Activated CD8-positive, alpha-beta T cell treated with anti-CD3 and anti-CD28 coated beads for 36 hours (primary cell): ENCODE results near the gene CFAP57. TPM values are rescaled to one million over a fixed set of nuclear protein-coding genes. Genes with fewer than 3 reads are reported as not detected.
A peak's percentile ranks its signal among the peaks of the same experiment; 100 is the strongest.

Experiments
- ATAC-seq: fragments of 200-7000 bp; cut with Tn5 transposase; one replicate; pipeline ENCODE4 v1.10.0; 2021; ENCODE audit warnings: mild to moderate bottlenecking, moderate library complexity
- CTCF ChIA-PET: fragments of 350-600 bp; sonication (Branson Sonifier 250); formaldehyde crosslinking; loops from one replicate; lab custom pipeline; 2021; ENCODE audit warnings: antibody characterized with exemption; lab: Charles Lee
- POLR2A ChIA-PET: fragments of 350-600 bp; sonication (Branson Sonifier 250); formaldehyde crosslinking; loops from one replicate; lab custom pipeline; 2021; ENCODE audit warnings: antibody characterized with exemption; lab: Charles Lee
- DNase-seq: peaks from one replicate; pipeline ENCODE4 v3.0.0-alpha.2; 2020
- H3K27ac Mint-ChIP-seq: one replicate; pipeline ENCODE4 v1.8.0; 2021; ENCODE audit warnings: mild to moderate bottlenecking, mixed read lengths
- H3K27me3 Mint-ChIP-seq: one replicate; pipeline ENCODE4 v1.8.0; 2021; ENCODE audit warnings: mixed read lengths
- H3K36me3 Mint-ChIP-seq: one replicate; pipeline ENCODE4 v1.8.0; 2021; ENCODE audit warnings: low read depth, mixed read lengths
- H3K4me1 Mint-ChIP-seq: one replicate; pipeline ENCODE4 v1.8.0; 2021; ENCODE audit warnings: low read depth, mixed read lengths
- H3K4me3 Mint-ChIP-seq: one replicate; pipeline ENCODE4 v1.8.0; 2021; ENCODE audit warnings: mild to moderate bottlenecking, moderate library complexity, mixed read lengths
- H3K9me3 Mint-ChIP-seq: one replicate; pipeline ENCODE4 v1.8.0; 2021; ENCODE audit warnings: mixed read lengths
- intact Hi-C: fragments of 100-400 bp; cut with micrococcal nuclease; formaldehyde crosslinking; loops from one replicate; pipeline ENCODE4 v1.10.0; 2022
- total RNA-seq, 2 experiments: library from RNA; stranded (reverse); gene quantifications; one replicate each; pipeline ENCODE4 v1.2.3, GENCODE V29; 2021
- TF ChIP-seq, protein P1 (sequence below): fragments of 200-600 bp; IDR thresholded peaks from one replicate; pipeline ENCODE4 v1.8.0; 2022; ENCODE audit warnings: antibody characterized with exemption, mild to moderate bottlenecking

CFAP57 gene
- total RNA-seq, 2 experiments from 2014 or later: 0.18 to 0.23 TPM

DNA sequence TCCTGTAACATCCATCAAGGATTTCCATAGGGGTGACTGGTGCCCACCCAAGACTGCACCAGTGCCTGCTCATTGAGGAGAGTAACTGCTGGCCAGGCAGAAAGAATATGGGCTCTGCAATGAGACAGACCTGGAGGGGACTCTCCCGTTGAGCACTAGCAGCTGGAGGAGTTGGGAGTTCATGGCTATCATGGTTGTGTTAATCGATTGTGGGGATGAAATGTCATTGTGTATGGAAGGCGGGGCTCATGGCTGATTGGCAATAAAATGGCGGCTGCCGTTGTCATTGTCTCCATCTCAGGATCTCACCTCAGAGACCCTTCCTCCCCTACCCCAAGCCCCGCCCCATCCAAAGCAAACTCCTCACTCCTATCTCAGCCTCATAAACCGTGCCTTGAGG, 101.6 kb downstream of the CFAP57 start:
- POLR2A ChIA-PET: no interaction called here
- Mint-ChIP-seq H3K27ac (peak overlapping the region; percentile 37), H3K36me3 (peaks cover 5% of the 10 kb centered on the region), H3K27me3 (peaks cover 11% of the 10 kb centered on the region), H3K4me1 (peaks cover 21% of the 10 kb centered on the region), H3K9me3 (peaks cover 5% of the 10 kb centered on the region), H3K4me3 (no peak overlapping the region)
- DNase-seq (no peak), ATAC-seq (no peak)
- TF ChIP-seq, protein P1, sequence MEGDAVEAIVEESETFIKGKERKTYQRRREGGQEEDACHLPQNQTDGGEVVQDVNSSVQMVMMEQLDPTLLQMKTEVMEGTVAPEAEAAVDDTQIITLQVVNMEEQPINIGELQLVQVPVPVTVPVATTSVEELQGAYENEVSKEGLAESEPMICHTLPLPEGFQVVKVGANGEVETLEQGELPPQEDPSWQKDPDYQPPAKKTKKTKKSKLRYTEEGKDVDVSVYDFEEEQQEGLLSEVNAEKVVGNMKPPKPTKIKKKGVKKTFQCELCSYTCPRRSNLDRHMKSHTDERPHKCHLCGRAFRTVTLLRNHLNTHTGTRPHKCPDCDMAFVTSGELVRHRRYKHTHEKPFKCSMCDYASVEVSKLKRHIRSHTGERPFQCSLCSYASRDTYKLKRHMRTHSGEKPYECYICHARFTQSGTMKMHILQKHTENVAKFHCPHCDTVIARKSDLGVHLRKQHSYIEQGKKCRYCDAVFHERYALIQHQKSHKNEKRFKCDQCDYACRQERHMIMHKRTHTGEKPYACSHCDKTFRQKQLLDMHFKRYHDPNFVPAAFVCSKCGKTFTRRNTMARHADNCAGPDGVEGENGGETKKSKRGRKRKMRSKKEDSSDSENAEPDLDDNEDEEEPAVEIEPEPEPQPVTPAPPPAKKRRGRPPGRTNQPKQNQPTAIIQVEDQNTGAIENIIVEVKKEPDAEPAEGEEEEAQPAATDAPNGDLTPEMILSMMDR: no peak
- intact Hi-C loops: no loop called here
- CTCF ChIA-PET: no interaction called here

DNA sequence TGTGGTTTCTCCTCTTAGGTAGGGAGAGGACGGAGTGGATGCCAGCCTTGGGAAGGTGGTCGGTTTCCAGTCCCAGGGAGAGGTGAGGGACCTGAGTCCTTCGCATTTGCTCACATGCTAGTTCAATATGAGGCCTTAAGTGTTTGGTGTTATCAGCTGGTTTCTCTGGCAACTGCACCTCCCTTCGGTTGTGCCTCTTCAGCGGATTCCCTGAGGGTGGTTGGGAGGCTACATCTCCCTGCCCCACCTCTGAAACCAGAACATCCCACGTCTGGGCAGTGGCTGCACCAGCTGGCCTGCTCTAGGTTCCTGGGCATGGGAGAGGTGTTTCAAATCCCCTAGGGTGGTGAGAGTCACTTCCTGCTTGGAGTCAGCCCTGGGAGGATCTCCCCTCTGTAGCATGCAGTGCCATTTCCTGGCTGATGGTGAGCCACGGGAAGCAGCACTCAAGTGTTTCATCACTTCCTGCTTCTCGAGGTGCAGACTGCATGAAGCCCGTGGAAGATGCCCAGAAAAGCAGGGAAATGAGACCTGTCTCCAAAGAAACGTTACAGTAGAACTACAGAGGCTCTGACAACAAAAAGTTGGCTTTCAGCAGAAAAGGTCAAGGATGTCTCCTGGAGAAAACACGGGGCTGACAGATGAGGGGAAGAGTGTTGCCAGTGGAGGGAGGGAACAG, 102.1 kb downstream of the CFAP57 start:
- TF ChIP-seq, protein P1: no peak
- Mint-ChIP-seq H3K27ac (peak overlapping the region; percentile 94), H3K36me3 (peaks cover 5% of the 10 kb centered on the region), H3K4me3 (peak overlapping the region; percentile 54), H3K9me3 (peaks cover 5% of the 10 kb centered on the region), H3K4me1 (peaks cover 21% of the 10 kb centered on the region), H3K27me3 (peaks cover 11% of the 10 kb centered on the region)
- peak; percentile 71 for DNase-seq
- intact Hi-C loops: no loop called here
- peak; percentile 91 for ATAC-seq
- ChIA-PET POLR2A (interaction anchor here (0.7 to 1.0 kb wide), 2 partner anchors 116 to 153 kb away, joined by 3 read pairs; no protein-coding TSS in a partner anchor), CTCF (no interaction called here)

DNA sequence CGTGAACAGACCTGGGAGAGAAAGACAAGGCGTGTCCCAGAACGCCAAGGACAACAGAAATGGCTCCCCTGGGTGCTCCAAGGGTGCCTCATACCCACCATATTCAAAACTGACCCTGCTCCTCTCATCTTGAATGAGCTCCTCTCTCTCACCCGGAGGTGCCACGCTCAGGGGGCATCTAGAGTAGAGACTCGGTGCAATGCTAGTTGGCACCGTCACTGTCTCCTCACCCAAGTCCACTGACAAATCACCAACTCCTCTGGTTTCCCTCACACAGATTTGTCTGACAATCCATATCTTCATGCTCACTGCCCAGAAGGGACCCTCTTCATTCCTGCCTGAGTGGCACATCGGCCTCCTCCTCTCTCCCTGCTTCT, 102.7 kb downstream of the CFAP57 start:
- ChIA-PET CTCF (no interaction called here), POLR2A (interaction anchor here (0.7 to 1.0 kb wide), 2 partner anchors 116 to 153 kb away, joined by 3 read pairs; no protein-coding TSS in a partner anchor)
- intact Hi-C loops: no loop called here
- ATAC-seq (no peak), DNase-seq (no peak)
- Mint-ChIP-seq H3K27me3 (peaks cover 11% of the 10 kb centered on the region), H3K4me1 (peaks cover 21% of the 10 kb centered on the region), H3K4me3 (peak overlapping the region; percentile 54), H3K9me3 (peaks cover 5% of the 10 kb centered on the region), H3K27ac (peak overlapping the region; percentile 94), H3K36me3 (peaks cover 5% of the 10 kb centered on the region)
- TF ChIP-seq, protein P1: no peak

DNA sequence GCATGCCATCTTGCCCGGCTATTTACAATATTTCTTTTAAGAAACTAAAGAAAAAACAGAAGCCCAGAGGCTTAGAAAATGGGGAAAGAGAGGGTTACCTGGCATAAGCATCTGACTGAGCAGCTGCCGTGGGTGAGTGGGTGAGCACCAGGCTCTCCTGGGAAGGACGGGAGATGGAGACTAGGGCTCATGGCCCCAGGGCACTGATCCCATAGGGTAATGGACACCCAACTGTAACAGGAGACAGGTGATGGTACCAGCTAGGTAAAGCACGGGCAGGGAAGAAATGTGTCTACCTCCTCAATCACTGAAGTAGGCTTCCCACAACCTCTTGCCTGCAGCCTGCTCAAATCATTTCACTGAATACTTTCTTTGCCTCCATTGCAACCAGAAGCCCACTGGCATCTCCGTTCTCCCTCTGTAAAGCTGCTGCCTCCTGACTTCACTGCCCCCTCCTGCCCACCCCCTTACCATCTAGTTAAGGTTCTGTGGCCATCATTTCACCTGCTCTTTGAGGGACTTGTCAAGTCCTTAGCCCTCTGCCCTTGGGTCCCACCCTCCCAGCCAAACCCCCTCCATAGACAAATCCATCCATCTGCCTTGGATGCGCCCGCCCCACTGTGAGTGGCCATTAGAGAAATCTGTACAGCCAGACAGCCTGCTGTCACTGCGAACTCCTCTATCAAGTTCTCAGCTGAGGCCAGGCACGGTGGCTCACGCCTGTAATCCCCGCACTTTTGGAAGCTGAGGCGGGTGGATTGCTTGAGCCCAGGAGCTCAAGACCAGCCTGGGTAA, 103.9 kb downstream of the CFAP57 start:
- CTCF ChIA-PET: interaction anchor here (0.5 kb wide), 1 partner anchor 496 kb away, joined by 3 read pairs; no protein-coding TSS in a partner anchor
- Mint-ChIP-seq H3K9me3 (peaks cover 5% of the 10 kb centered on the region), H3K27me3 (peaks cover 6% of the 10 kb centered on the region), H3K4me3 (no peak overlapping the region), H3K27ac (no peak overlapping the region), H3K4me1 (peaks cover 15% of the 10 kb centered on the region), H3K36me3 (peaks cover 5% of the 10 kb centered on the region)
- intact Hi-C loops: no loop called here
- DNase-seq (no peak), ATAC-seq (no peak)
- POLR2A ChIA-PET: no interaction called here
- TF ChIP-seq, protein P1: no peak

DNA sequence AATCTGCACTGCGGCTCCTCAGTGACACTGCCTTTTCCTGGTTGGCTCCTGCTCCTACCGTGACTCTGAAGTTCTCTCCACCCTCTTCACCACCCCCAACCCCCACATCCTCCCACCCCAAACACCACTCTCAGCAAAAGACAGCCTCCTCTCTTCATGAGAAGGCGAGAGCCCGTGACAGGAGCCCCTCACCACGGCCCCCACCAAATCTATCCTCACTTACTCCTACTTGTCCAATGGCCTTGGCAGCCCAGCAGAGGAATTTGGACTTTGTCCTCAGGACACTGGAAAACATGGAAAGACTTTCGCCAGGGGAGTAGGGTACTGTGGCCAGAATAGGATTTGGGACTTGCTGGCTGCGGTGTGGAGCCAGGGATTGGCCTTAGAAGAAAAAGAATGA, 104.5 kb downstream of the CFAP57 start:
- H3K27me3 Mint-ChIP-seq: peaks cover 4% of the 10 kb centered on the region
- TF ChIP-seq, protein P1: no peak
- H3K4me3 Mint-ChIP-seq: no peak overlapping the region
- DNase-seq: no peak
- no peak overlapping the region for H3K27ac Mint-ChIP-seq
- no peak for ATAC-seq
- peaks cover 11% of the 10 kb centered on the region for H3K4me1 Mint-ChIP-seq
- ChIA-PET CTCF (no interaction called here), POLR2A (no interaction called here)
- peaks cover 5% of the 10 kb centered on the region for H3K36me3 Mint-ChIP-seq
- H3K9me3 Mint-ChIP-seq: peaks cover 5% of the 10 kb centered on the region
- intact Hi-C loops: no loop called here
